ENCODE results near the gene SLC22A7. TPM values are rescaled to one million over a fixed set of nuclear protein-coding genes. Genes with fewer than 3 reads are reported as not detected.

The SLC22A7 gene
- total RNA-seq, 3 donors from 2014 or later (not counting 1 experiment from before 2014, with no cell fraction given) = not detected

GRCh38 chr6:43290339-43290904 lies 7.6 kb upstream of the SLC22A7 start:
- 80% methylated on average over 3 of the region's 3 CpGs for WGBS (ENCODE audit: insufficient coverage)
- no peak for DNase-seq
- intact Hi-C loops (cut with micrococcal nuclease) = no loop called here
- H3K27ac Mint-ChIP-seq = no peak overlapping the region
- peaks cover 0 to 20% of the 10 kb centered on the region in 2 donors for H3K27me3 Mint-ChIP-seq (ENCODE audit: low read depth in 2 of 2)
- no peak for TF ChIP-seq CTCF (IDR thresholded peaks at IDR 0.05)
- Histone ChIP-seq H3K9me3 (ENCODE audit: control insufficient read depth, insufficient read depth, low read length) (no peaks in the 10 kb centered on the region), H3K4me3 (ENCODE audit: low read length) (no peak overlapping the region), H3K27me3 (ENCODE audit: control insufficient read depth, insufficient read depth, low read length) (peaks cover 3% of the 10 kb centered on the region), H3K27ac (ENCODE audit: low read length) (no peak overlapping the region), H3K4me1 (ENCODE audit: control insufficient read depth, insufficient read depth, low read length) (no peaks in the 10 kb centered on the region), H3K36me3 (ENCODE audit: control insufficient read depth, insufficient read depth, low read length) (no peaks in the 10 kb centered on the region)
- no peaks in the 10 kb centered on the region for H3K36me3 Mint-ChIP-seq
- no peaks in the 10 kb centered on the region for H3K9me3 Mint-ChIP-seq
- no peaks in the 10 kb centered on the region for H3K4me1 Mint-ChIP-seq
- H3K4me3 Mint-ChIP-seq = no peak overlapping the region
- no peak for ATAC-seq

GRCh38 chr6:43290905-43291355 lies 7.1 kb upstream of the SLC22A7 start:
- Mint-ChIP-seq H3K36me3 (no peaks in the 10 kb centered on the region), H3K27ac (no peak overlapping the region), H3K9me3 (no peaks in the 10 kb centered on the region), H3K27me3 (ENCODE audit: low read depth in 2 of 2) (peaks cover 0 to 15% of the 10 kb centered on the region in 2 donors), H3K4me1 (no peaks in the 10 kb centered on the region), H3K4me3 (no peak overlapping the region)
- intact Hi-C loops (cut with micrococcal nuclease) = no loop called here
- Histone ChIP-seq H3K4me1 (ENCODE audit: control insufficient read depth, insufficient read depth, low read length) (no peaks in the 10 kb centered on the region), H3K4me3 (ENCODE audit: low read length) (no peak overlapping the region), H3K27ac (ENCODE audit: low read length) (no peak overlapping the region), H3K9me3 (ENCODE audit: control insufficient read depth, insufficient read depth, low read length) (no peaks in the 10 kb centered on the region), H3K27me3 (ENCODE audit: control insufficient read depth, insufficient read depth, low read length) (peaks cover 2% of the 10 kb centered on the region), H3K36me3 (ENCODE audit: control insufficient read depth, insufficient read depth, low read length) (no peaks in the 10 kb centered on the region)
- no peak for ATAC-seq
- no peak for DNase-seq
- TF ChIP-seq CTCF (IDR thresholded peaks at IDR 0.05) = no peak
- 92% methylated on average over 6 of the region's 6 CpGs for WGBS (ENCODE audit: insufficient coverage)

- no peak overlapping the region for H3K27ac ChIP-seq (ENCODE audit: low read length)
- Mint-ChIP-seq H3K4me3 (no peak overlapping the region), H3K36me3 (no peaks in the 10 kb centered on the region), H3K4me1 (no peaks in the 10 kb centered on the region), H3K27ac (no peak overlapping the region), H3K9me3 (no peaks in the 10 kb centered on the region), H3K27me3 (ENCODE audit: low read depth in 2 of 2) (peaks cover 0 to 16% of the 10 kb centered on the region in 2 donors)
- no peak for ATAC-seq
- WGBS (ENCODE audit: insufficient coverage) = no CpG with 5 or more reads among the region's 2 CpGs
- no peaks in the 10 kb centered on the region for H3K9me3 ChIP-seq (ENCODE audit: control insufficient read depth, insufficient read depth, low read length)
- no peak overlapping the region for H3K4me3 ChIP-seq (ENCODE audit: low read length)
- H3K27me3 ChIP-seq (ENCODE audit: control insufficient read depth, insufficient read depth, low read length) = no peaks in the 10 kb centered on the region
- no peaks in the 10 kb centered on the region for H3K36me3 ChIP-seq (ENCODE audit: control insufficient read depth, insufficient read depth, low read length)
- no peak for TF ChIP-seq CTCF (IDR thresholded peaks at IDR 0.05)
- intact Hi-C loops (cut with micrococcal nuclease) = no loop called here
- no peaks in the 10 kb centered on the region for H3K4me1 ChIP-seq (ENCODE audit: control insufficient read depth, insufficient read depth, low read length)
- DNase-seq = no peak
Observed at GRCh38 chr6:43291708-43292107, 6.4 kb upstream of the SLC22A7 start.

GRCh38 chr6:43292341-43292740 lies 5.7 kb upstream of the SLC22A7 start:
- peaks cover 0 to 12% of the 10 kb centered on the region in 2 donors for H3K27me3 Mint-ChIP-seq (ENCODE audit: low read depth in 2 of 2)
- H3K36me3 Mint-ChIP-seq = no peaks in the 10 kb centered on the region
- no peaks in the 10 kb centered on the region for H3K9me3 Mint-ChIP-seq
- H3K4me1 ChIP-seq (ENCODE audit: control insufficient read depth, insufficient read depth, low read length) = no peaks in the 10 kb centered on the region
- H3K4me1 Mint-ChIP-seq = no peaks in the 10 kb centered on the region
- H3K4me3 ChIP-seq (ENCODE audit: low read length) = no peak overlapping the region
- no peak for DNase-seq
- no peak for TF ChIP-seq CTCF (IDR thresholded peaks at IDR 0.05)
- intact Hi-C loops (cut with micrococcal nuclease) = no loop called here
- no peaks in the 10 kb centered on the region for H3K9me3 ChIP-seq (ENCODE audit: control insufficient read depth, insufficient read depth, low read length)
- H3K27me3 ChIP-seq (ENCODE audit: control insufficient read depth, insufficient read depth, low read length) = no peaks in the 10 kb centered on the region
- no peak overlapping the region for H3K27ac ChIP-seq (ENCODE audit: low read length)
- no peak overlapping the region for H3K4me3 Mint-ChIP-seq
- ATAC-seq = no peak
- 96% methylated on average over 6 of the region's 6 CpGs for WGBS (ENCODE audit: insufficient coverage)
- H3K27ac Mint-ChIP-seq = no peak overlapping the region
- H3K36me3 ChIP-seq (ENCODE audit: control insufficient read depth, insufficient read depth, low read length) = no peaks in the 10 kb centered on the region

Data from natural killer cell (primary cell).